Erythroblast (primary cell): ENCODE data around the gene MAPK8IP2.

Source experiments
- DNase-seq, 2 experiments: peaks; one replicate each; lab custom pipeline; 2025; lab: John Stamatoyannopoulos, UW
- GATA1 ChIP-seq: IDR thresholded peaks from 2 replicates; pipeline ENCODE4 v1.6.1; 2011; ENCODE audit warnings: low read depth, mild to moderate bottlenecking, control low read depth, low read length, moderate library complexity
- POLR2A ChIP-seq: IDR thresholded peaks from 2 replicates; pipeline ENCODE4 v1.6.1; 2011; ENCODE audit warnings: mild to moderate bottlenecking, low read length

MAPK8IP2 gene

GRCh38 chr22:50581031-50581949 lies 19.3 kb upstream of the MAPK8IP2 start:
- TF ChIP-seq POLR2A = no peak
- no peak for TF ChIP-seq GATA1
- DNase-seq = no peak

GRCh38 chr22:50581950-50582492 lies 18.6 kb upstream of the MAPK8IP2 start:
- peak in 1 of 2 experiments; percentile 65 for DNase-seq

GRCh38 chr22:50582493-50583293 lies 17.9 kb upstream of the MAPK8IP2 start, which contains the start of gene CHKB:
Gene CHKB (minus strand): TSS chr22:50582849. CDS start chr22:50582781, 68 bp downstream.
- DNase-seq = peak; percentile 97 to 98

More at GRCh38 chr22:50581950-50582492, 18.6 kb upstream of the MAPK8IP2 start:
- TF ChIP-seq POLR2A (no peak), GATA1 (no peak)

GRCh38 chr22:50583294-50583861 lies 17.2 kb upstream of the MAPK8IP2 start:
- no peak for DNase-seq
- TF ChIP-seq POLR2A (peak; percentile 5), GATA1 (no peak)

More at GRCh38 chr22:50582493-50583293, 17.9 kb upstream of the MAPK8IP2 start, which contains the start of gene CHKB:
- peak; percentile 80 for TF ChIP-seq POLR2A
- no peak for TF ChIP-seq GATA1

- TF ChIP-seq GATA1 = no peak
- TF ChIP-seq POLR2A = no peak
- no peak for DNase-seq
Observed at GRCh38 chr22:50584106-50585096, 16.2 kb upstream of the MAPK8IP2 start.

GRCh38 chr22:50585238-50585637 lies 15.4 kb upstream of the MAPK8IP2 start:
- no peak for TF ChIP-seq POLR2A
- no peak for TF ChIP-seq GATA1
- DNase-seq = no peak

- TF ChIP-seq GATA1 = no peak
- TF ChIP-seq POLR2A = no peak
- no peak for DNase-seq
Observed at GRCh38 chr22:50585781-50586180, 14.8 kb upstream of the MAPK8IP2 start.

- DNase-seq = no peak
- TF ChIP-seq POLR2A (no peak), GATA1 (no peak)
Observed at GRCh38 chr22:50586416-50586815, 14.2 kb upstream of the MAPK8IP2 start.

- no peak for TF ChIP-seq POLR2A
- no peak for TF ChIP-seq GATA1
- DNase-seq = no peak
Observed at GRCh38 chr22:50587407-50587806, 13.2 kb upstream of the MAPK8IP2 start.

GRCh38 chr22:50595189-50595588 lies 5.4 kb upstream of the MAPK8IP2 start:
- no peak for DNase-seq
- TF ChIP-seq GATA1 (no peak), POLR2A (no peak)

GRCh38 chr22:50597097-50597496 lies 3.5 kb upstream of the MAPK8IP2 start:
- TF ChIP-seq GATA1 (no peak), POLR2A (no peak)
- DNase-seq = no peak
